Neural crest cell (in vitro differentiated cells): Measurements from ENCODE around the gene ANKRD55. TPM values are rescaled to one million over a fixed set of nuclear protein-coding genes. Genes with fewer than 3 reads are reported as not detected.

Experiments
- DNase-seq: peaks from one replicate; pipeline ENCODE4 v3.0.0; 2021; ENCODE audit warnings: low read depth, mixed read lengths, low spot score
- H3K27ac Mint-ChIP-seq: one replicate; pipeline ENCODE4 v1.8.0; 2021; ENCODE audit warnings: mild to moderate bottlenecking, mixed read lengths; ENCODE audit not compliant: unreplicated experiment
- H3K27me3 Mint-ChIP-seq: 2 replicates; pipeline ENCODE4 v1.8.0; 2021; ENCODE audit warnings: low read depth, mild to moderate bottlenecking, mixed read lengths
- H3K36me3 Mint-ChIP-seq: 2 replicates; pipeline ENCODE4 v1.8.0; 2021; ENCODE audit warnings: low read depth, mild to moderate bottlenecking, mixed read lengths
- H3K4me1 Mint-ChIP-seq: 2 replicates; pipeline ENCODE4 v1.8.0; 2021; ENCODE audit warnings: mixed read lengths
- H3K4me3 Mint-ChIP-seq: one replicate; pipeline ENCODE4 v1.8.0; 2021; ENCODE audit warnings: mild to moderate bottlenecking, mixed read lengths
- H3K9me3 Mint-ChIP-seq: 2 replicates; pipeline ENCODE4 v1.8.0; 2021; ENCODE audit warnings: mixed read lengths
- CTCF ChIP-seq: fragments of 200-600 bp; sonication (generic); conservative IDR thresholded peaks from 2 replicates; pipeline ENCODE4 v1.5.0; 2021; ENCODE audit warnings: antibody characterized with exemption, mild to moderate bottlenecking
- total RNA-seq: library from RNA; stranded (reverse); gene quantifications from 2 replicates; pipeline ENCODE4 v1.2.1, GENCODE V29; 2021

The ANKRD55 gene
- total RNA-seq, 1 donor from 2014 or later = 0.16 TPM

- Mint-ChIP-seq H3K27ac (no peak overlapping the region), H3K27me3 (no peaks in the 10 kb centered on the region), H3K4me3 (no peak overlapping the region), H3K4me1 (no peaks in the 10 kb centered on the region), H3K9me3 (no peaks in the 10 kb centered on the region), H3K36me3 (no peaks in the 10 kb centered on the region)
- TF ChIP-seq CTCF = no peak
- no peak for DNase-seq
Observed at GRCh38 chr5:56092115-56092514, 141.0 kb downstream of the ANKRD55 start.

GRCh38 chr5:56091664-56092063, 141.5 kb downstream of the ANKRD55 start:
- H3K9me3 Mint-ChIP-seq = no peaks in the 10 kb centered on the region
- H3K4me3 Mint-ChIP-seq = no peak overlapping the region
- no peak for DNase-seq
- H3K27ac Mint-ChIP-seq = no peak overlapping the region
- no peaks in the 10 kb centered on the region for H3K27me3 Mint-ChIP-seq
- TF ChIP-seq CTCF = no peak
- H3K36me3 Mint-ChIP-seq = no peaks in the 10 kb centered on the region
- no peaks in the 10 kb centered on the region for H3K4me1 Mint-ChIP-seq

- H3K27me3 Mint-ChIP-seq = no peaks in the 10 kb centered on the region
- H3K4me3 Mint-ChIP-seq = no peak overlapping the region
- H3K27ac Mint-ChIP-seq = no peak overlapping the region
- peaks cover 3% of the 10 kb centered on the region for H3K9me3 Mint-ChIP-seq
- no peak for TF ChIP-seq CTCF
- peaks cover 3% of the 10 kb centered on the region for H3K4me1 Mint-ChIP-seq
- DNase-seq = no peak
- no peaks in the 10 kb centered on the region for H3K36me3 Mint-ChIP-seq
Observed at GRCh38 chr5:56090793-56091460, 142.2 kb downstream of the ANKRD55 start.

- no peaks in the 10 kb centered on the region for H3K27me3 Mint-ChIP-seq
- no peak overlapping the region for H3K27ac Mint-ChIP-seq
- no peaks in the 10 kb centered on the region for H3K36me3 Mint-ChIP-seq
- no peak overlapping the region for H3K4me3 Mint-ChIP-seq
- peaks cover 4% of the 10 kb centered on the region for H3K9me3 Mint-ChIP-seq
- DNase-seq = no peak
- H3K4me1 Mint-ChIP-seq = peaks cover 11% of the 10 kb centered on the region
- TF ChIP-seq CTCF = no peak
Observed at GRCh38 chr5:56088967-56089829, 143.9 kb downstream of the ANKRD55 start.

- no peak for TF ChIP-seq CTCF
- Mint-ChIP-seq H3K27ac (no peak overlapping the region), H3K9me3 (peaks cover 7% of the 10 kb centered on the region), H3K4me1 (peaks cover 11% of the 10 kb centered on the region), H3K4me3 (no peak overlapping the region), H3K27me3 (no peaks in the 10 kb centered on the region), H3K36me3 (no peaks in the 10 kb centered on the region)
- no peak for DNase-seq
Observed at GRCh38 chr5:56088431-56088949, 144.6 kb downstream of the ANKRD55 start.
